Activated naive CD8-positive, alpha-beta T cell treated with anti-CD3 and anti-CD28 coated beads, Interleukin-2, amount 50 U/mL, for 24 hours (primary cell): Measurements from ENCODE around the gene CSNK1G3.
A peak's percentile ranks its signal among the peaks of the same experiment; 100 is the strongest.

Experiments used
- ATAC-seq: fragments of 150-1000 bp; cut with Tn5 transposase; one replicate; pipeline ENCODE4 v1.10.0; 2021
- DNase-seq: peaks from one replicate; pipeline ENCODE4 v3.0.0; 2021
- H3K27ac Mint-ChIP-seq: one replicate; pipeline ENCODE4 v1.8.0; 2021; ENCODE audit warnings: mild to moderate bottlenecking, mixed read lengths
- H3K27me3 Mint-ChIP-seq: one replicate; pipeline ENCODE4 v1.8.0; 2021; ENCODE audit warnings: mixed read lengths
- H3K36me3 Mint-ChIP-seq: one replicate; pipeline ENCODE4 v1.8.0; 2021; ENCODE audit warnings: low read depth, mixed read lengths
- H3K4me1 Mint-ChIP-seq: one replicate; pipeline ENCODE4 v1.8.0; 2021; ENCODE audit warnings: mixed read lengths
- H3K4me3 Mint-ChIP-seq: one replicate; pipeline ENCODE4 v1.8.0; 2021; ENCODE audit warnings: mild to moderate bottlenecking, moderate library complexity, mixed read lengths
- H3K9me3 Mint-ChIP-seq: one replicate; pipeline ENCODE4 v1.8.0; 2021; ENCODE audit warnings: mixed read lengths

Gene CSNK1G3

DNA sequence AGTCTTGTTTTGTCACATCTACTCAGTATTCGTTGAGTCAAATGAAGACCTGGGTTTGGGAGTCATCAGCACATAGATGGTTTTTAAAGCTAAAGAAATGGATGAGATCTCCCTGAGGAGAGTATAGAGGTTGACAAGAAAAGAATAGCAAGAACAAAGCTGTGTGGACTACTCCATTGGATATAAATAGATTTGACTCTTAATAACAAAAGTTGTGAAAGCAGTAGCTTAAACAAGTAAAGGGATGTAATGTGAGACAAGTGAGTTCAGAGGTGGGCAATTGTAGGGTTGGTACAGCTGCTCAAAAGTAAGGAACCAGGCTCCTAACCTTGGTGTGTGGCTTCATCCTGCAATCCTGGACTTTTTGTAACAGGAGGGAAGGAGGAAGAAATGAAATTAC lies 49.3 kb downstream of the CSNK1G3 start:
- Mint-ChIP-seq H3K27ac (no peak overlapping the region), H3K4me1 (peaks cover 17% of the 10 kb centered on the region), H3K4me3 (no peak overlapping the region), H3K36me3 (peaks cover 33% of the 10 kb centered on the region), H3K9me3 (peaks cover 9% of the 10 kb centered on the region), H3K27me3 (no peaks in the 10 kb centered on the region)
- ATAC-seq (no peak), DNase-seq (no peak)

DNA sequence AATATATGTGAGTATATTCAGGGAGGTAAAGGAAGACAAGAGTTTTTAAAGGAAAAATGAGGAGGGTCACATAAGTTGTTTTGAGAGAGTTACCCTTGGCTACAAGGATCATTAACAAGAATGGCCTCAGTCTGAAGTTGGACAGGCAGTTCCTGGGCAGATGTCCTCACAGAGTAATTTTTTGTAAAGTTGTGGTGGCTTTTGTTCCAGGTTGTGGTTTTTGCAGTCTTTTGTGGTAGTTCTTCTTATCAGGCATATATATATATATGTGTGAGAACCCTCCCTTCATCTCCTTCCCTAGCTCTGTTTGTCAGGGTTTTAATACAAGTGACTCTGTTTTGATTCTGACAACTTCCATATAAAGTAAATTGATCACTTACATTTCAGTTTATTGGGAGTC lies 60.0 kb downstream of the CSNK1G3 start:
- peaks cover 24% of the 10 kb centered on the region for H3K4me1 Mint-ChIP-seq
- DNase-seq (no peak), ATAC-seq (no peak)
- H3K9me3 Mint-ChIP-seq, result no peaks in the 10 kb centered on the region
- peaks cover 25% of the 10 kb centered on the region for H3K36me3 Mint-ChIP-seq
- no peak overlapping the region for H3K4me3 Mint-ChIP-seq
- H3K27me3 Mint-ChIP-seq, result no peaks in the 10 kb centered on the region
- no peak overlapping the region for H3K27ac Mint-ChIP-seq

DNA sequence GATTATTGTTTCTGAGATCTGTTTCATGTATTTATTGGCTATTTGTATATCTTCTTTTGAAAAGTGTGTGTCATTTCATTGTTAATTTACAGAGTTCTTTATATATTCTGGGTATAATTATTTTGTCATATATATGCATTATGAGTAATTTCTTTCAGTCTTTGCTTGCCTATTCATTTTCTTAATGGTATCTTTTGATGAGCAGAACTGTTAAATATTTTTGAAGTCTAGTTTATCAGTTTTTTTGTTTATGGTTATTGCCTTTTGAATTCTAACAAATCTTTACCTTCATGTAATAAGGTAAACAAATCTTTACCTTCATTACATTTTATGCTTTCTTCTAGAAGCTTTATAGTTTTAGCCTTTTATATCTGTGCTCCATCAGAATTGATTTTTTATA lies 66.4 kb downstream of the CSNK1G3 start:
- ATAC-seq (no peak), DNase-seq (no peak)
- Mint-ChIP-seq H3K36me3 (peaks cover 34% of the 10 kb centered on the region), H3K4me1 (peaks cover 2% of the 10 kb centered on the region), H3K9me3 (no peaks in the 10 kb centered on the region), H3K27ac (no peak overlapping the region), H3K4me3 (no peak overlapping the region), H3K27me3 (no peaks in the 10 kb centered on the region)

DNA sequence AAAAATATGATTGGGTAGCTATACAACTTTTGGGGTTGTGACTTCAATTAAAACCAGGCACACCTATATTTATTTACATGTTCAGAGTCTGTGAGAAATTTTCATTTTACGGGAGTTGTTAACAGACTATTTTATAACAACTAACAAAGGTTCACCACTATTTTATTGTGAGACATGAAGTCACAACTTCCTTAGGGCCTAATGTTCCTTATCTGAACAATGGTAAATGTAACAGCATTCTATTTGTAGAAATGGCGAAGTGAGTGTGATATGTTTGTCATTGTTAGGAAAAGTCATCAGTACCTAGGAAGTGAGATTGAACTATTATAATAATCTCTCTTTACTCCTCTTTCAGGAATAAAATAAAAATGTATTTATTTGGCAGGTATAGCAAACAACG lies 67.4 kb downstream of the CSNK1G3 start:
- H3K27ac Mint-ChIP-seq, result no peak overlapping the region
- H3K9me3 Mint-ChIP-seq, result no peaks in the 10 kb centered on the region
- H3K4me3 Mint-ChIP-seq, result no peak overlapping the region
- peaks cover 2% of the 10 kb centered on the region for H3K4me1 Mint-ChIP-seq
- H3K36me3 Mint-ChIP-seq, result peaks cover 34% of the 10 kb centered on the region
- ATAC-seq (no peak), DNase-seq (no peak)
- no peaks in the 10 kb centered on the region for H3K27me3 Mint-ChIP-seq

DNA sequence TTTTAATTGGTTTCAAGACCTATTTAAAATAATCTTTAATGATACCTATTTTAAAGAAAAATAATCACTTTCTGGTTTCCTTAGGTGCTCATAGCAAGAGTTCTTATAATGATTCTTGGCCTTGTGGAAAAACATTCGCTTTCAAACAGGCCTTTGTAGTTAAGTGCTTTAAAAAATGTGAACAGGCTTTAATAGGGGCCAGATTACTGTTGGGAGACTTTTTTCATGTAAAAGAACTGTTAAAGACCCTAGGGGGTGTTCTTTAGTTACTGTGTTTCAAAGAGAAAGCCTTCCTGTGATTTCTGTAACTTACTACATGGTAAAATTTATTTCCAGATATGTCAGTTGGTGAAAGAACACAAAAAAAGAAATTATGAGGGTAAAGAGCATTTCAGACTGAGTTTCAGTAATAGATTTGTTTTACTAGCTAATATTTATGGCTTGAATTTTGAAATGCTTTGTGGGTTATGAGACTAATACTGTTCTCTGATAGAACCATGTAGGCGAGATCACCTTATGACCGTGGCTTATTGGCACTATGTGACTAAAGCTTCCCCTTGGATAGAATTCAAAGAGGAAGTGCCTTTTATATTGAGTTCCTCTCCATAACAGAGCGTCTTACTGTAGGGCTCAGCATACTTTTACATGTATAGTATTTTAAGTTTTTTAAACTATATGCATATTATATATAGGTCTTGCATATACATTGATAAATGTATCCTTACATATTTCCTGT lies 70.7 kb downstream of the CSNK1G3 start:
- Mint-ChIP-seq H3K27me3 (no peaks in the 10 kb centered on the region), H3K4me1 (peaks cover 2% of the 10 kb centered on the region), H3K9me3 (no peaks in the 10 kb centered on the region), H3K27ac (no peak overlapping the region), H3K36me3 (peaks cover 25% of the 10 kb centered on the region), H3K4me3 (no peak overlapping the region)
- ATAC-seq (no peak), DNase-seq (no peak)

DNA sequence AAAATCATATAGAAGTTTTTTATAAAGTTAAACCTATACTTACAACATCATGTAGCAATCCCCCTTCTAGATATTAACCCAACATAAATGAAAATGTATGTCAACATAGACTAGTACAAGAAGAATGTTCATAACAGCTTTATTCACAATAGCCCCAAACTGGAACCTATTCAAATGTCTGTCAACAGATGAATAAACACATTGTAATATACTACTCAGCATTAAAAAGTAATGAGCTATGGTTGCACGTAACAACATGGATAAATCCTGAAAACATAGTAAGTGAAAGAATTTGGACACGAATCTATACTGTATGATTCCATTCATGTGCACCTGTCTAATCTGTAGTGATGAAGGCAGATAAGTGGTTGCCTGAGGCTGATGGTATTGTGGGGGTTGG lies 73.9 kb downstream of the CSNK1G3 start:
- ATAC-seq (no peak), DNase-seq (no peak)
- peaks cover 2% of the 10 kb centered on the region for H3K4me1 Mint-ChIP-seq
- H3K9me3 Mint-ChIP-seq, result no peaks in the 10 kb centered on the region
- H3K36me3 Mint-ChIP-seq, result peaks cover 19% of the 10 kb centered on the region
- no peaks in the 10 kb centered on the region for H3K27me3 Mint-ChIP-seq
- H3K27ac Mint-ChIP-seq, result no peak overlapping the region
- H3K4me3 Mint-ChIP-seq, result no peak overlapping the region

DNA sequence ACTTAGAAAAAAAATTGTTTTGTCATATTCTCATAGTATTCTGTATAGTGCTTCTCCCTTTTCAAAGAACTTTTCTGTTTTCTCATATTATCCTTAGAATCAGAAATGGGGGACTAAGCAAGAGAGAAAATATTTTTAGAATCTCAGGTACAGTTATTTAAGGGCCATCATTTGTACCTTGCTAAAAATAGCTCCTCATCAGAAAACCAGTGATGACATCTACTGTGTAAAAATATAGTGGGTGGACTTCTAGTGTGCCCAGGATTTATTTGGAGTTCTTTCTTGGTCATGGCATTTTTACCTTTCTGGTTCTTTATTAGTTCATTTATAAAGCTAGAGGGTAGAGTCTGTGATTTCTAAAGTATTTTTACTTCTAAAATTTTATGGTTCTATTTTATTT lies 82.5 kb downstream of the CSNK1G3 start:
- Mint-ChIP-seq H3K27me3 (no peaks in the 10 kb centered on the region), H3K4me3 (no peak overlapping the region), H3K36me3 (peaks cover 31% of the 10 kb centered on the region), H3K4me1 (peaks cover 14% of the 10 kb centered on the region), H3K27ac (no peak overlapping the region), H3K9me3 (no peaks in the 10 kb centered on the region)
- ATAC-seq (no peak), DNase-seq (no peak)

DNA sequence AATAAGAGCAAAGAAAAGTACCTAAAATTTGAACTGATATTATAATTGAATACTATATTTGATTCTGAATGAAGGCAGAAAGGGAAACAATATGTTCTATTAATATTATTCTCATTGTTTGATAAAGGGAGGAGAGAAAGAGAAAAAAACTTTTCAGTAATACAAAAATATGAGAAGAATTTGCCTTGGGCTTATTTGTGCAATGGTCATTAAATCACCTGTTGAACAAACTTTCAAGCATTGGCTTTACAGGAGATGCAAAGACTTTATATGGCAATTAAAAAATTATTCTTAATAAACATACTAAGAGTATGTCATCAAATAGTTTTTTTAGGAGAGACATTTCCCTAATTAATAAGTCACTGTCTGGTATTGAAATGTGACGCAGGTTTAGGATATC lies 85.0 kb downstream of the CSNK1G3 start:
- Mint-ChIP-seq H3K9me3 (no peaks in the 10 kb centered on the region), H3K4me1 (peaks cover 14% of the 10 kb centered on the region), H3K27ac (no peak overlapping the region), H3K36me3 (peaks cover 28% of the 10 kb centered on the region), H3K27me3 (no peaks in the 10 kb centered on the region), H3K4me3 (no peak overlapping the region)
- no peak for ATAC-seq
- no peak for DNase-seq

DNA sequence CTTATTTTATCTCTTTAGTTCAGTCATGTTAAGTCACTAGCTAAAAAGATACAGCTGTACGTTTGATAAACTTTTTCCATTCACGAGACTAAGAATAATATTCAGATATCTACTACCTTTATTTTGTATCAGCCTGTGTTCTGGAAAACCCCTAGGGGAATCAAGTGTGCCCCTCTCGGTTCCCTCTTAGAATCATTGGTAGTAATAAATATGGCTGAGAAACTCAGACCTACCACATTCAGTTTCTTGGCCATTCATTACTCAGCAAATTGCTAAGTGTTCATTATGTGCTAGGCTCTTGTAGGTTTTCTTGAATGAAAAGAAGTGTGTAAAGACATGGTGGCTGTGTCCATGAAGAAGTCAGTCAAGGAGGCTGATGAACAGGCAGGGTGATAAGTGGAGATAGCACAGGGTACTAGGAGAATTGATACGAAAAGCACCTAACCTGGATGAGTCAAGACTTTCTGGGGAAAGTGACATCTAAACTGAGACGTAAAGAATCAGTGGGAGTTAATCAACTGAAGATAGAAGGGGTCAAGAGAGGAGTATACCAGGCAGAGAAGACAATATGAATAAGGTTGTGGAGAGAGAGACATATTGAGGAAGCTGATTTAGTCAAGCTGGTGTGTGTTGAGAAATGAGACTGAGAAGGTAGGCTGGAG lies 86.2 kb downstream of the CSNK1G3 start:
- peak overlapping the region; percentile 26 for H3K27ac Mint-ChIP-seq
- no peak overlapping the region for H3K4me3 Mint-ChIP-seq
- H3K4me1 Mint-ChIP-seq, result peaks cover 14% of the 10 kb centered on the region
- ATAC-seq, result peak; percentile 61
- peaks cover 31% of the 10 kb centered on the region for H3K36me3 Mint-ChIP-seq
- no peaks in the 10 kb centered on the region for H3K27me3 Mint-ChIP-seq
- DNase-seq, result no peak
- H3K9me3 Mint-ChIP-seq, result no peaks in the 10 kb centered on the region

DNA sequence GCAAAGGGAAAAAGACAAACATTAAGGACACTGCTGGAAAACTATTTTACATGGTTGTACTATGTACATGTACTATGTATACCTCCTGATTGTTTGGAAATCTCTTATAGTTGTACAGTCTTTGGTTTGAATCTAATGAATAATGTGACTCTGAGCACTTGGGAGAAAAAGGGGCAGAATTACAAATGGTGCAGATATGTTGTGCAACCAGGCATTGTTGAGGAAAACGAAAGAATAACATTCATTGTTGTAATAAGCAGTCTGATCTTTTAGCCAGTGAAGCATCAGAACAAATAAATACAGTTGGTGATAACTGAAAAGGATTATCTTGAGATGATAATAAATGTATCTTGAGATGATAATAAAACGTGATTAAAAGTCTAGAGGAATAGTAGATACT lies 87.2 kb downstream of the CSNK1G3 start:
- Mint-ChIP-seq H3K4me3 (no peak overlapping the region), H3K27me3 (no peaks in the 10 kb centered on the region), H3K36me3 (peaks cover 23% of the 10 kb centered on the region), H3K27ac (no peak overlapping the region), H3K9me3 (no peaks in the 10 kb centered on the region), H3K4me1 (peaks cover 14% of the 10 kb centered on the region)
- ATAC-seq (no peak), DNase-seq (no peak)

DNA sequence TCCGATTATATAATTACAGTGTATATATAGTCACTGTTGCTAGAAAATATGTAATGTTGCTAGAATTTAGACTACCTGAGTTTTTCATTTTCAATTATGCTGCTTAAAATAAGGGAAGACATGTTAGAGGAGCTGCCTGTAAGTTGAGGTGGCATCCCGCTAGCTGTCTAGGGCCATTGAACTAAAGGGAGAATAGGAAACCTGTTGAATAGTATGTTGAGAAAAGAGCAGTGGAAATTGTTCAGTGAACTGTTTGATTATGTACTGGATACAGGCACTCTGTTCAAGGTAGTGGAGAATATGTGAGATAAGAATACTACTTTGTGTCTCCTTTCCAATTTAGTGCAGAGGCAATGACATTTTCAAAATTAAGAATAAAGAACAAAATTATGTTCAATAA lies 89.6 kb downstream of the CSNK1G3 start:
- Mint-ChIP-seq H3K36me3 (peaks cover 22% of the 10 kb centered on the region), H3K4me1 (peaks cover 14% of the 10 kb centered on the region), H3K27ac (no peak overlapping the region), H3K4me3 (no peak overlapping the region), H3K9me3 (no peaks in the 10 kb centered on the region), H3K27me3 (no peaks in the 10 kb centered on the region)
- ATAC-seq (no peak), DNase-seq (no peak)

DNA sequence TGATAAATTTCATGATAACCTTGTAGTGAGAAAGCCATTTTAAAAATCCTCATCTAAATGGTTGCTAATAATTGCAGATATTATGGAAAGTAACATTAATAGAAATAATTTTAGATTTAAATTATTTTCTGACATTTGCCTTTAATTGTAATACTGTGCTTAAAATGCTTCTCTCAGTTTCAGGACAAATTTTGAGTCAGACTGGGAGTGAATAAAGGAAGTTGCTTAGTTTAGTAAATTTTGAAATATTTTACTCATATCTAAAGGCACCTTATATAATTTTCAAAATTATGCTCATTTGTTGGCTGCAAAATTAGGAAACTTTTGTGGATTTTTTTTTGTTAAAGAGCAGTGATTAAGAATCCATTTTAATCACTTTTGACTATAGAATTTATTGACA lies 93.8 kb downstream of the CSNK1G3 start:
- Mint-ChIP-seq H3K9me3 (no peaks in the 10 kb centered on the region), H3K27ac (no peak overlapping the region), H3K4me3 (no peak overlapping the region), H3K36me3 (peaks cover 9% of the 10 kb centered on the region), H3K4me1 (peaks cover 6% of the 10 kb centered on the region), H3K27me3 (no peaks in the 10 kb centered on the region)
- no peak for ATAC-seq
- DNase-seq, result no peak

DNA sequence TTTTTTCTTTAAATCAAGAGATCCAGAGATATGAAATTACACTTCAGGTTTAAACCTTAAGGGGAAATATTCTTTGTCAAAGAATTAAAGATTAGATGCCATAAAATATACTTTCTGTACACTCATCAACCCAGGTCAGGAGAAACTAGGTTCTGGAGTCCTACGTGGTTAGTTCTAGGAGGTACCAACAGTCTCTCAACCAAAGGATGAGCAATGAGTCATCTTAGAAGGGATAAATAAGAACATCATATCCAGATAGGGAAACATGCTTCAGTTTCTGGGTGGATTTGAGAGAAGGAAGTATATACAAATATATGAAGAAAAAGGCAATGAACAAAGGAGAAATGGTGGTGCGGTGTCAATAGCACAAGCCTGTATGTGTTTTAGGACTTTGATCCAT lies 98.2 kb downstream of the CSNK1G3 start:
- Mint-ChIP-seq H3K36me3 (peaks cover 8% of the 10 kb centered on the region), H3K27me3 (no peaks in the 10 kb centered on the region), H3K9me3 (no peaks in the 10 kb centered on the region), H3K4me3 (no peak overlapping the region), H3K27ac (no peak overlapping the region), H3K4me1 (peaks cover 6% of the 10 kb centered on the region)
- ATAC-seq (no peak), DNase-seq (no peak)

DNA sequence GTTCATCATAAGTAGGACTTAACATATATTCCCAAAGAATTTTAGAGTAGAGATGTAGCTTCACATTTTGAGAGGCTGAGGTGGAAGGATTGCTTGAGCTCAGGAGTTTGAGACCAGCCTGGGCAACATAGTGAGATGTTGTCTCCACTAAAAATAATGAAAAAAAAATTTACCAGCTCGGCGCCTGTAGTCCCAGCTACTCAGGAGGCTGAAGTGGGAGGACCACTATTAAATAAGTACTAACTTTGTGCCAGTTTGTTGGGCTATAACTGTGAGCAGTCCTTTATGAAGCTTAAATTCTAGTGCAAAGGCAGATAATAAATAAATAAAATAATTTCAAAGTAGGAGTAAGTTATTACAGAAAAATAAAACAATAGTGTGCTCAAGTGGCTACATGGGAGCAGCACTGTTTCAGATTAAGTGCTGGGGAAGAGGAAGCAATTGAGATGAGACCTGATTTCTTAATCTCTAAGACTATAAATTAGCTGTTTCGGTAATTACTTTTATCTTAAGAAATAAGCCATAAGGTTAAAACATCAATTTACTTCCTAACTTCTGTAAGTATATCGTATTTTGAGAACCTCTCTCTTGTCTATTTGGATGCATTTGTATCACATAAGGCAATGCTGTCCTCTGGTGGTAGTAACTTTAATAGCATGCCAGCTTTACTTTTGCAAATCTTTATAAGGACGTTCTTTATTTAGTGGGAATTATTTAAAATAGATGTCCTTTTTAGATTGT lies 98.9 kb downstream of the CSNK1G3 start:
- Mint-ChIP-seq H3K4me3 (no peak overlapping the region), H3K27ac (no peak overlapping the region), H3K36me3 (peaks cover 10% of the 10 kb centered on the region), H3K4me1 (peaks cover 6% of the 10 kb centered on the region), H3K9me3 (no peaks in the 10 kb centered on the region), H3K27me3 (no peaks in the 10 kb centered on the region)
- ATAC-seq (no peak), DNase-seq (peak; percentile 7)

DNA sequence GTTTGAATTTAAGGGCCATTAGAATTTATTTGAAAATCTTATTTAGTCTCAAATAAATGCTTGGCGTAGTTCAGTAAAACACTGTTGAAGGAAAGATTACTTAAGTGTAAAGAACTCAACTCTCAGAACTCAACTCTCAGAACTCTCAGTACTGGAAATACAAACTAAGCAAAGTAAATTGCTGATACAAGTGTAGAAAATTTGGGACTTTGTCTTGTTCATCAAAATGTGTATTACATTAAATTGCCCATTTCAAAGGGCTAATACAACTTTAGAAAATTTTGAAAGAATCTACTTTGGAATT lies 99.4 kb downstream of the CSNK1G3 start:
- ATAC-seq, result no peak
- H3K27ac Mint-ChIP-seq, result no peak overlapping the region

More for the DNA sequence above, 99.4 kb downstream of the CSNK1G3 start:
- no peak overlapping the region for H3K4me3 Mint-ChIP-seq
- H3K9me3 Mint-ChIP-seq, result no peaks in the 10 kb centered on the region
- no peaks in the 10 kb centered on the region for H3K27me3 Mint-ChIP-seq
- peaks cover 10% of the 10 kb centered on the region for H3K36me3 Mint-ChIP-seq
- peaks cover 6% of the 10 kb centered on the region for H3K4me1 Mint-ChIP-seq
- DNase-seq, result no peak
